Dendritic cell treated with granulocyte-macrophage colony-stimulating factor and Interleukin-4, amounts not matched to agents 40 ng/mL and 50 ng/mL, for 4 days (primary cell): ENCODE results near the gene GMEB2.
"Not testable (repeated sequence)": the region's sequence is repeated elsewhere in the genome, so short reads cannot be mapped to it uniquely, and the experiment has no call there.

Experiments used
- H3K27ac Mint-ChIP-seq: one replicate; pipeline ENCODE4 v1.8.0; 2022; ENCODE audit warnings: mild to moderate bottlenecking, mixed read lengths
- H3K27me3 Mint-ChIP-seq: one replicate; pipeline ENCODE4 v1.8.0; 2022; ENCODE audit warnings: mild to moderate bottlenecking, mixed read lengths
- H3K36me3 Mint-ChIP-seq: one replicate; pipeline ENCODE4 v1.8.0; 2022; ENCODE audit warnings: low read depth, mixed read lengths
- H3K4me1 Mint-ChIP-seq: one replicate; pipeline ENCODE4 v1.8.0; 2022; ENCODE audit warnings: low read depth, mixed read lengths
- H3K4me3 Mint-ChIP-seq: one replicate; pipeline ENCODE4 v1.8.0; 2022; ENCODE audit warnings: mild to moderate bottlenecking, moderate library complexity, mixed read lengths
- H3K9me3 Mint-ChIP-seq: one replicate; pipeline ENCODE4 v1.8.0; 2022; ENCODE audit warnings: mixed read lengths
- intact Hi-C: fragments of 100-400 bp; cut with micrococcal nuclease; formaldehyde crosslinking; loops from one replicate; pipeline ENCODE4 v1.15.0; 2022

The GMEB2 gene

DNA sequence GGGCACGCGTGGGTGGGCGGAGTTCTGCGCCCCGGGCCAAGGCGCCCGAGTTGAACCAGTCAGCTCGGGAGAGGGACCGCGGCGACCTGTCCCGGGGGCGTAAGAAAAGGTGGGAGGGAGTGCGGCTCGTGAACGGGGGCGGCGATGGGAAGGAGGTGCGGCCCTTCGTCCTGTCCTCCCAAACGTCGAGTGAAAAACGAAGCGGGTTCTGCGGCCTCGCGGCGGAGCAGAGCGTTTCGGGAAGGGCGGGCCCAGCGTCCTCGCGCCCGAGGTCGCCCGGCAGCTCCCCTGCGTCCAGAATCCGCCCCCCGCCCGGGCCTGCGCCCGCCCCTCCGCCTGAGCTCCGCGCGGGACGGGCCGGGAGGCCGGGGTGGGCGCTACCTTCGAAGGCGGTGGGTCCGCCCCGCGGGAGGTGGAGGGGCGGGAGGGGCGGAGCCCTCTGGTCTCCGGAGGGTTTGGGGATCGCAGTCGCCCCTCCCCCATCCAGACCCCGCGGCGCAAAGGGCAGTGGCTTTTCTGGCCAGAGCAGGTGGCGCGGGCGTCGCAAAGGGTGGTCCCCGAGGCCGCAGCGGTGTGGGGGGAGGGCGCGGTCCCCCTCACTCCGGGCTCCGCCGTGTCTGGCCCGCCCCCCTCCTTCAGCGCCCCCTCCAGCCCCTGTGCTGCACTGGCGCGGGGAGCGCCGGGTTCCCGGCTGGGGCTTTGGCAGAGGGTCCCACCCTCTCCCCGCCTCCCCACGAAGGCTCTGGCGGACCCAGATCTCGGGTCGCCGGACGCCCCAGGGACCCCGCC is 25.5 kb upstream of the GMEB2 start:
- intact Hi-C loops: no loop called here
- Mint-ChIP-seq H3K27me3 (peaks cover 38% of the 10 kb centered on the region), H3K36me3 (no peaks in the 10 kb centered on the region), H3K4me3 (peak overlapping the region; percentile 59), H3K27ac (no peak overlapping the region), H3K4me1 (peaks cover 22% of the 10 kb centered on the region), H3K9me3 (no peaks in the 10 kb centered on the region)

- Mint-ChIP-seq H3K27me3 (peaks cover 38% of the 10 kb centered on the region), H3K36me3 (no peaks in the 10 kb centered on the region), H3K4me1 (peaks cover 20% of the 10 kb centered on the region), H3K4me3 (peak overlapping the region; percentile 59), H3K9me3 (no peaks in the 10 kb centered on the region), H3K27ac (no peak overlapping the region)
- intact Hi-C loops: no loop called here
Observed at GRCh38 chr20:63651942-63652191, 25.0 kb upstream of the GMEB2 start.

DNA sequence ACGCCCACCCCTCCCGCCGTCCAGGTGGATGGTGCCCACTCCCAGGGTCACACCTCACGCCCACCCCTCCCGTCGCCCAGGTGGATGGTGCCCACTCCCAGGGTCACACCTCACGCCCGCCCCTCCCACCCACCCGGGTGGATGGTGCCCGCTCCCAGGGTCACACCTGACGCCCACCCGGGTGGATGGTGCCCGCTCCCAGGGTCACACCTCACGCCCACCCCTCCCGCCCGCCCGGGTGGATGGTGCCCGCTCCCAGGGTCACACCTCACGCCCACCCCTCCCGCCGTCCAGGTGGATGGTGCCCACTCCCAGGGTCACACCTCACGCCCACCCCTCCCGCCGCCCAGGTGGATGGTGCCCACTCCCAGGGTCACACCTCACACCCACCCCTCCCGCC is 23.6 kb upstream of the GMEB2 start:
- H3K36me3 Mint-ChIP-seq, intact Hi-C loops, H3K27ac Mint-ChIP-seq, H3K4me3 Mint-ChIP-seq, H3K9me3 Mint-ChIP-seq: not testable (repeated sequence)
- peaks cover 20% of the 10 kb centered on the region for H3K4me1 Mint-ChIP-seq
- peaks cover 43% of the 10 kb centered on the region for H3K27me3 Mint-ChIP-seq

GRCh38 chr20:63648895-63649589 is 22.1 kb upstream of the GMEB2 start:
- Mint-ChIP-seq H3K27ac (no peak overlapping the region), H3K4me1 (peaks cover 18% of the 10 kb centered on the region), H3K27me3 (peaks cover 36% of the 10 kb centered on the region), H3K4me3 (no peak overlapping the region), H3K9me3 (no peaks in the 10 kb centered on the region), H3K36me3 (no peaks in the 10 kb centered on the region)
- intact Hi-C loops: no loop called here

DNA sequence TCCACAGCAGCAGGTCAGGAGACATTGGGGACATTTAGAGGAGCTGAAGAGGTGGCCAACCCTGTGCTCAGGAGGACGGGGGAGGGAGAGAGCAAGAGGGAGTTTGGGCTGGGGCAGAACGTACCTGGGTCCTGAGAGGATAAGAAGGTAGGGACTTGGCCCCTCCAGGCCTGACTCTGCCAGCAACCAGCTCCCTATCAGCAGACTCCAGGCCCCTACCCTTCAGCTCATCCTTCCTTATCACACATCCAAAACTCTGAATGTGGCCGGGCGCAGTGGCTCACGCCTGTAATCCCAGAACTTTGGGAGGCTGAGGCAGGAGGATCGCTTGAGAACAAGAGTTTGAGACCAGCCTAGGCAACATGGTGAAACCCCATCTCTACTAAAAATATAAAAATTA is 21.3 kb upstream of the GMEB2 start:
- Mint-ChIP-seq H3K9me3 (no peaks in the 10 kb centered on the region), H3K27ac (no peak overlapping the region), H3K4me3 (no peak overlapping the region), H3K27me3 (peaks cover 36% of the 10 kb centered on the region), H3K4me1 (peaks cover 10% of the 10 kb centered on the region), H3K36me3 (no peaks in the 10 kb centered on the region)
- intact Hi-C loops: no loop called here

GRCh38 chr20:63645218-63645617 is 18.3 kb upstream of the GMEB2 start:
- Mint-ChIP-seq H3K27me3 (peaks cover 24% of the 10 kb centered on the region), H3K9me3 (no peaks in the 10 kb centered on the region), H3K4me1 (peaks cover 8% of the 10 kb centered on the region), H3K4me3 (no peak overlapping the region), H3K27ac (no peak overlapping the region), H3K36me3 (no peaks in the 10 kb centered on the region)
- intact Hi-C loops: no loop called here

- peaks cover 18% of the 10 kb centered on the region for H3K4me1 Mint-ChIP-seq
- H3K27me3 Mint-ChIP-seq: peaks cover 23% of the 10 kb centered on the region
- H3K36me3 Mint-ChIP-seq: peaks cover 4% of the 10 kb centered on the region
- H3K9me3 Mint-ChIP-seq: no peaks in the 10 kb centered on the region
- intact Hi-C loops: no loop called here
- no peak overlapping the region for H3K4me3 Mint-ChIP-seq
- no peak overlapping the region for H3K27ac Mint-ChIP-seq
Observed at GRCh38 chr20:63643946-63644345, 17.0 kb upstream of the GMEB2 start.

DNA sequence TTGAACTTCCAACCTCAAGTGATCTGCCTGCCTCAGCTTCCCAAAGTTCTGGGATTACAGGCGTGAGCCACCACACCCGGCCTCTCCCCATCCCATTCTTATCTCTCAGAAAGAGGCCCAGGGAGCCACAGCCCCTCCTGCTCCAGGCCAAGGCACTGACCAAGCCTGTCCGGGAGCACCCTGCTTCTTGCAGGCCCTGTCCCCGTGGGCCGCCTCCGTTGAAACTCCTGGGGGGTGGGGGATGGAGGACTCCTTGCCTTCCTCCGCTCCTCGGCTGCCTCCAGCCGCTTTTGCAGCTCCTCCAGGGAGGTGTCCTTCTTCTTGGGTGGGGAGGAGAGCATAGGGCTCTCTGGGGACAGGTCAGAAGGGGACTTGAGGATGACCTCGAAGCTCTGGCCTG is 16.6 kb upstream of the GMEB2 start:
- Mint-ChIP-seq H3K36me3 (peaks cover 6% of the 10 kb centered on the region), H3K9me3 (no peaks in the 10 kb centered on the region), H3K4me1 (peaks cover 20% of the 10 kb centered on the region), H3K27ac (peak overlapping the region; percentile 84), H3K4me3 (no peak overlapping the region), H3K27me3 (peaks cover 23% of the 10 kb centered on the region)
- intact Hi-C loops: no loop called here

DNA sequence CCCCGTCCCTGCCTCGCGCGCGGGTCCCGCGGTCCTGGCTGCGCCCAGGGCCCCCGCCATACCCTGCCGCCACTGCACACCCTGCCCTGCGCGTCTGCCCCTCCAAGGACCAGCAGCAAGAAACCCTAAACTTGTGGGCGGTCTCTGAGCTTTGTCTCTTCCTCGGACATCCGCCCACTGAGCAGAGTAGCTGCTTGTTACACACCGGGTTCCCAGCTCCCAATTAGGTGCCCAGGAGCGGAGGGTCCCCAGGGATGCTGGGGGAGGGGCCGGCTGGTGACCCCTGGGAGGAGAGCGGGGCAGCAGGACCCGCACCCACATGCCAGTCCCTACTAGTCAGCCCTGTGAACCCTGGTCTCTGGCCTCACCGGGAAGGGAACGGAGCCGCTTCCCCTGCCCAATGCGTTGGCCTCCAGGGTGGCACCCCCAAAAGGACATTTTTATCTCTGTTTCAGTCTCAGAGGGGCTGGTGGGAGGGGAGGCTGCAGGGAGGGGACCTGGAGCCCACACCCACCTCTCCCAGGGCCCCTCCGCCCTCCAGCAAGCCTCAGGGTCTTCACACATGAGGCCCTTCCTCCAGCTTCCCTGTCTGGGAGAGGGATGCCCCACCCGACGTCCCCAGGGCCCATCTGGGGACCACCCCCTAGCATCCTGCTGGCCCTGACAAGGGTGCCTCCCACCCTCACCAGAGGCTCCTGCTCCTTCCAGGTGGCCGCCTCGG is 15.8 kb upstream of the GMEB2 start:
- Mint-ChIP-seq H3K27ac (peak overlapping the region; percentile 84), H3K4me3 (peak overlapping the region; percentile 70), H3K4me1 (peaks cover 26% of the 10 kb centered on the region), H3K36me3 (peaks cover 6% of the 10 kb centered on the region), H3K27me3 (peaks cover 23% of the 10 kb centered on the region), H3K9me3 (no peaks in the 10 kb centered on the region)
- intact Hi-C loops: no loop called here

DNA sequence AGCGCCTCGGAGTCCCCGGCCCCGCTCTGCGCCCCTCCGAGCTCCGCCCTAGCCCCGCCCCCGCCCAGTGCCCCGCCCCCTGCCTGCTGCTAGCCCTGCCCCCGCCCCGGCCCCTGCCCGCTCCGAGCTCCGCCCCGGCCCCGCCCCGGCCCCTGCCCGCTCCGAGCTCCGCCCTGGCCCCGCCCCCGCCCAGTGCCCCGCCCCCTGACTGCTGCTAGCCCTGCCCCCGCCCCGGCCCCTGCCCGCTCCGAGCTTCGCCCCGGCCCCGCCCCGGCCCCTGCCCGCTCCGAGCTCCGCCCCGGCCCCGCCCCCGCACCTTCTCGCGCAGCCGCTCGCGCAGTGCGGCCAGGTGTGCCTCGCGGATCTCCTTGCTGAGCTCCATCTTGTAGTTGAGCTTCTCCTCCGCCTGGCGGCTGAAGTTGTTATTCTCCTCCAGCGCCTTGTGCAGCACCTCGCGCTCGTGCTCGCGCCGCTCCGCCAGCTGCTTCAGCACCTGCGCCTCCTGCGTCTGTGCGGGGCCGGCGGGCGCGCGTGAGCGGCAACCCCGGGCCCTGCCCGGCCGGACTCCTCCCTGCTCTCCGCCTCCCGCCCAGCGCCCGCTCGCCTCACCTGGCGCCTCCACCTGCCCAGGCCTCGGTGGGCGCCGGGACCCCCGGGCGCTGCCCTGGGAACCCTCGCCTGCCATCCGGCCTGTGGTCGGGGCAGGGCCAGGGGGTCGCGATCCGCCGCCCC is 15.1 kb upstream of the GMEB2 start:
- peak overlapping the region; percentile 84 for H3K27ac Mint-ChIP-seq
- H3K9me3 Mint-ChIP-seq: no peaks in the 10 kb centered on the region

DNA sequence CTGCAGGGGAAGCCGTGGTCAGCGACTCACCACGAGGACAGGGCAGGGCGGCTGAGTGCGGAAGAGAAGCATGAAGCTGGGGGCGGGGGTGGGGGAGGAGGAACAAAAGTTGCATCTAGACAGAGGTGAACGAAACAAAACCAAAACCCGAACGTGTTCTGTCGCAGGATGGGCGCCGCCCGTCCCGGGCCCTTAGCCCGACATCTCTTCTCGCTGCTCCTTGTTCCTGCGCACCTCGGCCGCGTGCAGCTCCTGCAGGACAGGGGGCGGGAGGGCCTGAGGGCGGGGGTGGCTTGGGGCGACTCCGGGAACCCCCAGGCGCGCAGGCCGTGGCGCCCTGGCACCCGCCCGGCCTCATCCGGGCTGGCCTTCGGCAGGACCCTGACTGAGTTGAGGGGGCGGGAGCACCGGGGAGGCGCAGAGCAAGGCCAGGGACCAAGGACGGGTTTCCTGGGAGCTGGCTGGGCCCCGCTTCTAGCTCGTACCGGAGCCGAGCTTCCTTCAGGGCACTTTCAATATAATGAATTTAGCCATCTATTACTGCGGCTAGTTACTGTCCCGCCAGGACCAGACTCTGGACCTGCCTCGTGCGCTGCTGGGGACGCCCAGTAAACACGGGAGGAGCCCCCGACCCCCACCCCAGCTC is 14.4 kb upstream of the GMEB2 start:
- Mint-ChIP-seq H3K27me3 (peaks cover 23% of the 10 kb centered on the region), H3K4me3 (peak overlapping the region; percentile 72), H3K4me1 (peaks cover 36% of the 10 kb centered on the region), H3K36me3 (peaks cover 6% of the 10 kb centered on the region), H3K9me3 (no peaks in the 10 kb centered on the region), H3K27ac (peak overlapping the region; percentile 84)
- intact Hi-C loops: loop anchor here (2.0 kb wide), 1 partner anchor 102 kb away; no protein-coding TSS in a partner anchor

More for the DNA sequence above, 15.1 kb upstream of the GMEB2 start:
- Mint-ChIP-seq H3K4me1 (peaks cover 32% of the 10 kb centered on the region), H3K27me3 (peaks cover 23% of the 10 kb centered on the region), H3K36me3 (peaks cover 6% of the 10 kb centered on the region), H3K4me3 (peak overlapping the region; percentile 72)
- intact Hi-C loops: loop anchor here (2.0 kb wide), 1 partner anchor 103 kb away; no protein-coding TSS in a partner anchor

GRCh38 chr20:63640686-63641085 is 13.8 kb upstream of the GMEB2 start:
- H3K36me3 Mint-ChIP-seq, H3K9me3 Mint-ChIP-seq: not testable (repeated sequence)
- peaks cover 18% of the 10 kb centered on the region for H3K27me3 Mint-ChIP-seq
- intact Hi-C loops: loop anchor here (2.0 kb wide), 1 partner anchor 102 kb away; no protein-coding TSS in a partner anchor
- H3K27ac Mint-ChIP-seq: peak overlapping the region; percentile 84
- H3K4me3 Mint-ChIP-seq: peak overlapping the region; percentile 80
- peaks cover 38% of the 10 kb centered on the region for H3K4me1 Mint-ChIP-seq

DNA sequence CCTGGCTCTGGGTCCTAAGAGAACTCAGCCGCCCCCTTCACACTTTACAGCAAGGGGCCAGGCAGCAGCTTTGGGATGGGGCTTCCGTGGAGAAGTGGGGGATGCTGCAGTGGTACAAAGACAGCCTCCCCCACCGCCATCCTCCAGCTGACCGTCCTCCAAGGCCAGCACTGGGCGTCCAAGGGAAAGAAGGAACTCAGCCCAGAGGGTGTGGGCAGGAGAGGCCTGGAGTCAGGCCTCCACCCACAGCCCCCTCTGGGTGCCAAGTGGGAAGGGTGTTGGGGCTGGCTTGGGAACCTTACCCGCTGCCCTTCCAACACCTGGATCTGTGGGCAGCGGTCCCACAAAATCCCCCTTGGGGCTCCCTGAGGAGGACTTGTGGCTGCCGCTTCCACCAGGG is 13.2 kb upstream of the GMEB2 start:
- H3K27ac Mint-ChIP-seq: peak overlapping the region; percentile 84
- peaks cover 41% of the 10 kb centered on the region for H3K4me1 Mint-ChIP-seq
- peaks cover 6% of the 10 kb centered on the region for H3K36me3 Mint-ChIP-seq
- H3K9me3 Mint-ChIP-seq: no peaks in the 10 kb centered on the region
- H3K27me3 Mint-ChIP-seq: peaks cover 18% of the 10 kb centered on the region
- intact Hi-C loops: loop anchor here (2.0 kb wide), 1 partner anchor 101 kb away; no protein-coding TSS in a partner anchor
- peak overlapping the region; percentile 80 for H3K4me3 Mint-ChIP-seq
